Lower leg skin (tissue), 3 donors: Measurements from ENCODE around the gene COL4A1.

Experiments
- CTCF ChIP-seq, 3 donors: fragments of 450-650 bp; IDR thresholded peaks; one replicate each; pipeline ENCODE4 v1.5.1; 2016; ENCODE audit warnings: antibody characterized with exemption in 3 of 3, mild to moderate bottlenecking in 3 of 3, moderate library complexity in 2 of 3
- POLR2A ChIP-seq, 2 donors: fragments of 450-650 bp; IDR thresholded peaks; one replicate each; pipeline ENCODE4 v1.6.1; 2016 to 2017; ENCODE audit warnings: antibody characterized with exemption in 2 of 2, mild to moderate bottlenecking in 1 of 2, moderate library complexity in 1 of 2

- TF ChIP-seq CTCF (IDR thresholded peaks at IDR 0.05): no peak
- TF ChIP-seq POLR2A (IDR thresholded peaks at IDR 0.05): no peak
These were observed 93.4 kb downstream of the COL4A1 start for GRCh38 chr13:110213461-110214074.
